ENCODE data around the gene TRAP1.

TRAP1 gene

DNA sequence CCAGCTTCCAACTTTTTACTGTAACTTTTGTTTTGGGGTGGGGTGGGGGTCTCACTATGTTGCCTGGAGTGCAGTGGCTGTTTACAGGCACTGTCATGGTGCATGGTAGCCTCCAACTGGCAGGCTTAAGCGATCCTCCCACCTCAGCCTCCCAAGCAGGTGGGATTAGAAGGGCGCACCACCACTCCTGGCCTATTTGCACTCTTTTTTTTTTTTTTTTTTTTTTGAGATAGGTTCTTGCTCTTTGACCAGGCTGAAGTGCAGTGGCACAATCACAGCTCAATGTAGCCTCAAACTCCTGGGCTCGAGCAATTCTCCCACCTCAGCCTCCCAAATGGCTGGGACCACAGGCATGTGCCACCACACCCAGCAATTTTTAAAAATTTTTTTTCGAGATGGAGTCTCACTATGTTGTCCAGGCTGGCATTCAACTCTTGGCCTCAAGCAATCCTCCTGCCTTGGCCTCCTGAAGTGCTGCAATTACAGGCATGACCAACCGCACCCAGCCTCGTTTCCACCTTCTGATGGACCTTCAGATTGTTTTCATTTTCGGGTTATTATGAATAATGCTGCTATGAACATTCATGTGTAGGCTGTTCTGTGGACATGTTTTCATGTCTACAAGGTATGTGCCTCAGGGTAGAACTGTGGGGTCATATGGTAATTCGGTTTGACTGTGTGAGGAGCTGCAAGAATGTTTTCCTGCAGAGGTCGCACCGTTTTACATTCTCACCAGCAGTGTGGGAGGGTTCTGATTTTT, 10.9 kb downstream of the TRAP1 start:
- no peak for DNase-seq

DNA sequence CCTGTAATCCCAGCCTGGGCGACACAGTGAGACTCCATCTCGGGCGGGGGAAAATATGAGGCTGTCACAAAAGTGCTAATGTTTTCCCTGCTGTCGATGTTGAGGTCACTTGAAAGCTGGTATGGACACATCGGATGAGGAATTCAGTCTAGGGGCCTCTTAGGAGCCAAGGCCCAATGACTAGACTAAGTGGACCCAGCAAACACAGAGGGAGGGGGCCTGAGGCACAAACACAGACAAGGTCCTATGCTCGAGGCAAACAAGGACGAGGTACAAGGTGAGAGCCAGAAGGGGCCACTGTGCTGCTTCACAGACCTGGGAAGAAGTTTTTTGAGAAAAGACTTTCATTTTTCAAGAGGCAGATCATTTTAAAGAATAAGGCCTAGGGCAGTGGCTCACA, 15.2 kb downstream of the TRAP1 start:
- DNase-seq, result no peak

DNA sequence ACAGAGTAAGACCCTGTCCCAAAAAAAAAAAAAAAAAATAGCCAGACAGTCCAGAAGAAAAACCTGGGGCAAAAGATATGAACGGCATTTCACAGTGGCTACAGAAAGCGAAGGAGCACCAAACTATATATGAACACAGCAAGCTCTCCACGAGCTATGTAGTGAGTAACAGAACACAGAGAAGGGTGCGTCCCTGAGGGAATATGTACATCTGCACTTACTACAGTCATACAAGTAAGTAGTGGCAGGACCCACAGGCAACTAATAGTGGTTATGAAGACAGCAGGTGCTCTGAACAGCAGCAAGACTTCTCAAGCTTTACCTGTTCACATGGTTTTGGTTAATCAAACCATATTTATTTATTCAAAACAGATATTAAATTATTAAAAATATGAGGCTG, 15.8 kb downstream of the TRAP1 start:
- DNase-seq, result no peak

DNA sequence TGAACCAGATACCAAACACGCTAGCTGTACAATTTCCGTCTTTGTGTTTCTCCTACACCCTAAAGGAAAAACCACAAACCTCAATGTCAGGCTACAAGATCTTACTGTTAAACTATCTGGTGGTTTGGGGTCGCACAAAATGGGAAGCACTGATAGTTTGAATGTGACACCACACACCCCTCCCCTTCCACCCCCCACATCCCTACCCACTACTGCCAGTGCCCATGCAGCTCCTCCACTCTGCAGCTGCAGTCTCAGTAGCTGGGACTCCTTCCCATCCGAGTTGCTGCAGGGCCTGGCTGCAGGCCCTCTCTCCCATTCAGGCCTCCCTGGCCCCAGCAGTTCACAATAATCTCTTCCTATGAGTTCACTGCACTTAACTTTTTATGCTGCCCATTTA, 18.4 kb downstream of the TRAP1 start:
- no peak for DNase-seq

DNA sequence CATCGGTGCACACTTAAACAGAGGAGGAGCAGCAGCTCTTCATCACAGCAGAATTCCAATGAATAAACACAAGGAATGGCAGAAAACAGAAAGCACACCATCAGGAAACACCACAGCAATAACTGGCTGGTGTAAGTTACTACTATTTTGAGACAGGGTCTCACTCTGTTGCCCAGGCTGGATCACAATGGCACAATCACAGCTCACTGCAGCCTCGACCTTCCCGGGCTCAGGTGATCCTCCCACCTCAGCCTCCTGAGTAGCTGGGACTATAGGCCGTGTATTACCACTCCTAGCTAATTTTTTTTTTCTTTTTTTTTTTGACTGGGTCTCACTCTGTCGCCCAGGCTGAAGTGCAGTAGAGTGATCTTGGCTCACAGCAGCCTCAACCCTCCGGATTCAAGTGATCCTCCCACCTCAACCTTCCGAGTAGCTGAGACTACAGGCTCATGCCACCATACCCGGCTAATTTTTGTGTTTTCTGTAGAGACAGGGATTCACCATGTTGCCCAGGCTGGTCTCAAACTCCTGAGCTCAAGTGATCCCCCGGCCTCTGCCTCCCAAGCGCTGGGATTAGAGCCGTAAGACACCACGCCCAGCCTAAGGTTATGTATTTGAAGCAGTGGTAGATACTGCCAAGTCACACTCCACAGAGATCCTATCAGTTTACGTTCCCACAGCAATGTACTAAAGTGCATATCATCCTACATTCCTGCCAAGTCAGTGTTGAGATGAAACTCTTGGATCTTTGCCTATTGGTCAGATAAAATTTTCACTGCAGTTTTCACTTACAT, 20.7 kb downstream of the TRAP1 start:
- DNase-seq, result no peak

DNA sequence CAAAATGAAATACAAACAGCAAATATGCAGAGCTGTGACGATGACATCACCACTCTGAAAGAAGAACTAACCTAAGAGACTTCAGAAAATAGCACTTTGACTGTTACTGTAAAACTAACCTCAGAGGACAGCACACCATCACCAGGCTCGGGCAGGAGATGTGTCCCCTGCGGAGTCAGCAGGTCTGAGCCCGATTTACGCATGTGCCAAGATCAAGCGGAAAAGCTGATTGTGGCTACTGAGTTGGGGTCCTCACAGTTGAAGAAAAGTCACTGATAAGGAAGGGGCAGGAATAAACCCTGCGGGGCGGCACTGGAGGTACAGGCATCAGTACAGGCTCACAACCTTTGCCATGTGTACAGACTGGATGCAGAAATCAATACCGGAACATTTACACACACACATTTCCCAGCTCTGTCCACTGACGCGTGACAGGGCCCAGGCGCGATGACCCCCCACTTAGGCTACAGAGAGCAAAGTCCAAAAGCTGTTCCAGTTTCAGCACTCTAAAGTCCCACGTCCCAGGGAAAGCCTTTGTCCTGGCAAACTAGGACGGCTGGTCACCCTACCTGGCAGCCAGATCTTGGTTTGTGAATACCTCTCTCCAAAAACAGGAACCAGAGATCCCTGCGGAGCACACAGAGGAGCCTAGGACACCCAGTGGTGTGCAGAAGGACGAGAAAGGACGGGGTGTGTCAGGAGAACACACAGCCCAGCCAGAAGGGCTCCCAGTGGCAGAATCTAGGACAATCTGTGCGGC, 21.5 kb downstream of the TRAP1 start:
- no peak for DNase-seq

DNA sequence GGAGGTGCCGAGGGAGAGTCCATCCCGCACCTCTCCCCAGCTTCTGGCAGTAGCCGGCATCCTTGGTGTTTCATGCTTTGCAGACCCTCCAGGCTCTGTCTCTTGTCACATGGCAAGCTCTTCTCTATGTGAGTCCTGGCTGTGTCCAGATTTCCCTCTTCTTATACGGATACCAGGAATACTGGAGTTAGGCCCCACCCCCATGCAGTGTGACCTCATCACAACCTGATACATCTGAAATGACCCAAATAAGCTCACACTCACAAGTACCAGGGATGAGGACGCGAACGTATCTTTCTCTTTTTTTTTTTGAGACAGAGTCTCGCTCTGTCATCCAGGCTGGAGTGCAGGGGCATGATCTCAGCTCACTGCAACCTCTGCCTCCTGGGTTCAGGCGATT, 23.3 kb downstream of the TRAP1 start:
- no peak for DNase-seq

DNA sequence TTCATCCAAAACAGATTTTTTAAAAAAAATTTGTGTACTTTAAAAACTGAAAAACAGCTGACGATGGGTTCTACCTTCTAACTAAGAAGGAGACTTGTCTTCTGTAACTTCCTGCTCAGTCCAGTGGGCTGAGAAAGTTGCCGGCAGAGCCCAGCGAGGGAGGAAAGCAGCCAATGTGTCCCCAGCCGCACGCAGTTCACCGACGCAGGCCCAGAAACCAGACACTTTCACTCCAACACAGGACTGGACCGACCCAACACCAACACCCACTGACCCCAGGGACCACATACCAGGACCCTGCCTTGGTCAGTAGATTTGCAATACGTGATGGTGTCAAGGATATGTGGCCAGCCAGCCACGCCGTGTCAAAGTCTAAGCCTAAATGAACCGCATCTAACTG, 25.6 kb downstream of the TRAP1 start:
- DNase-seq, result no peak

DNA sequence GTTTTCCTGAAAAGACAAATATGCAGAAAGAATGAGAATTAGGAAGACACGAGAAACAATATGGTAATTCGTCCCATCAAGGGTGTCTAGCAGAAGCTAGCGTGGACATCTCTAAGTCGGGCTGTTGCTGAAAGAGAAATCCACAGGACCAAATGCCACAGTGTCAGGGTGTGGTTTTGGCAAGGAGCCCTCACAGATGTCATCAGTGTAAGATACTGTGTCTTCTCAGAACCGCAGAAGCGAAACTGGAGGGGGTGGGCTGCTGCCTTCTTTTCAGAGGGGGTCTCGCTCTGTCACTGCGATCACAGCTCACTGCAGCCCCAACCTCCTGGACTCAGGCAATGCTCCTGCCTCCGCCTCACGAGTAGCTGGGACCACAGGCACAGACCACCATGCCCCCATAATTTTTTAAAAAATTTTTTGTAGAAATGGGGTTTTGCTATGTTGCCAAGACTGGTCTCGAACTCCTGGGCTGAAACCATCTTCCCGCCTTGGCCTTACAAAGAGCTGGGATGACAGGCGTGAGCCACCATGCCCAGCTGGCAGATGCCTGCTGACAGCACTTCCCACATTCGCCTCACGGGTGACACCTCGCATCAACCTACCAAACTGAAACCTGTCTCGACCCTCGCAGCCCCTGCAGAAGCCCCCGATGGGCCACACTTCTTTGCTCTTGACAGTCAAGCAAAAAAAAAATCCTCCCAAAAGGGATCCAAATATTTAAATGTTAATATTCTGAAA, 26.2 kb downstream of the TRAP1 start:
- no peak for DNase-seq

DNA sequence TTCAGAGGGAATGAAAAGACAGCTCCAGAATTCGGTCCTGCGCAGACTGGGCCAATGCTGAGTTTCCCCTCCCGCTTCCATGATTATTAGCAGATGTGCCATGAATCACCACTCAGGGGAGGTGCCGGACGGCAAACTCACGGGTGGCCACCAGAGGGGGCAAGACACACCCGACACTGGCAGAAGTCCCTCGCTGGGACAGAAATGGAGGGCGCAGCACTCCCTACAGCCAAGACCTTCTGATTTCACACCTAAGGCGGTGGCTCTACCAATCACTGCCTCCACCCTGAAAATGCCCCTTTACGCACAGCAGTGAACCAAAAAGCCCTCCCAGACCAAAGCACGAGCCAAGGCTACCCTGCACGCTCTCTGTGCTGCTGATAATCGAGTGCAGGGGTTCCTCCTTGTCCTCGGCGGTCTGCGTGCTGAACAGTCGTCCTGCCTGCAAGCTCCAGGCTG, 26.8 kb downstream of the TRAP1 start:
- peak; percentile 74 for DNase-seq

DNA sequence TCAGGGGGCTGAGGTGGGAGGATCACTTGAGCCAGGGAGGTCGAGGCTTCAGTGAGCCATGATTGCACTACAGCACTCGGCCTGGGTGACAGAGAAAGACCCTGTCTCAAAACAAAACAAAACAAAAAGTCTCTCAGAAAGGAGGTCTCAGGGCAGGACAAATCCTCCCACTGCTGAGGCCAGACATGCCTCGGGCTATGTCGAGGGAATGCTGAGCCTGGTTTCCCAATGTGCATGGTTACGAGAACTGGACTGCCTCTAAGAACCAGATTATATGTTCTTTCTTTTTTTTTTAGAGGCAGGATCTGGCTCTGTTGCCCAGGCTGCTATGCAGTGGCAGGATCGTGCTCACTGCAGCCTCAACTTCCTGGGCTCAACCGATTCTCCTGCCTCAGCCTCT, 27.6 kb downstream of the TRAP1 start:
- DNase-seq, result no peak

DNA sequence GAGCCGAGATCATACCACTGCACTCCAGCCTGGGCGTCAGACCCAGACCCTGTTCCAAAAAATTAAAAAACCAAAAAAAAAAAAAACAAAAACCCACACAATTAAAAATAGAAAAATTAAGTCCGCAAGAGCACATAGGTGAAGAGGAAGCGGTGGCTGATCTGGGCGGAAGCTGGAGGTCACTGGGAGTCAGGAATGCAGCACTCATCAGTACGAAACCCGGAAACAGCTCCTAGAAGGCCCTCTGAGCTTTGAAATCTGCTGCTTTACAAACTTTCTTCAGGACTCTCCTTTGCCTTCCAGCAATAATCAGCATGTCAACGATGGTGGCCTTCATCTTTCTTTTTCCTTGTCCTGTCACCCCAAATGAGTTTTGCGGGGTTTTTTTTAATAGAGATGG, 29.5 kb downstream of the TRAP1 start:
- no peak for DNase-seq

DNA sequence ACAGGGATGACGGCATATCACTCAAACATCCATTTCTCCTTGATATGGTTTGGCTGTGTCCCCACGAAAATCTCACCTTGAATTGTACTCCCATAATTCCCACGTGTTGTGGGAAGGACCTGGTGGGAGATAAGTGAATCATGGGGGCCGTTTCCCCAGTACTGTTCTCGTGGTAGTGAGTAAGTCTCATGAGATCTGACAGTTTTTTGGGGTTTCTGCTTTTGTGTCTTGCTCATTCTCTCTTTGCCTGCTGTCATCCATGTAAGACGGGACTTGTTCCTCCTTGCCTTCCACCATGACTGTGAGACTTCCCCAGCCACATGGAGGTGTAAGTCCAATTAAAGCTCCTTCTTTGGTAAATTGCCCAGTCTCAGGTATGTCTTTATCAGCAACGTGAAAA, 30.3 kb downstream of the TRAP1 start:
- DNase-seq, result no peak

DNA sequence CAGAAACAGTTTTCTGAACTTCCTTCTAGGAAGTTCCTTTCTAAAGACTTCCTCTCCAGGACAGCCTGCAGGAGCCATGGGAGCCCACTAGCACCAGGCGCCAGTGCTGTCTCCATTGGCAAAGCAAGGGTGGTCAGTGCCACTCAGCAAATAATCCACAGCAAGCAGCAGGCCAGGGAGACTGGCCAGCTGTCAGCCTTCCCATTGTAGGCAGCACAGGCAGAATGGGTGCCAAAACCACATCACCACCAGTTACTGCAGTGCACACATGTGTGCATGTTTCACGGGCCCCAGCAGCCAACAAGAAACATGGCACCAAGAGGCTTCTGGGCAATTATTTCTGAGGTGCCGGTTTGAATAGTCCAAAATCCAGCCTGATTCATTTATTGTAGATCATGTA, 36.1 kb downstream of the TRAP1 start:
- no peak for DNase-seq

DNA sequence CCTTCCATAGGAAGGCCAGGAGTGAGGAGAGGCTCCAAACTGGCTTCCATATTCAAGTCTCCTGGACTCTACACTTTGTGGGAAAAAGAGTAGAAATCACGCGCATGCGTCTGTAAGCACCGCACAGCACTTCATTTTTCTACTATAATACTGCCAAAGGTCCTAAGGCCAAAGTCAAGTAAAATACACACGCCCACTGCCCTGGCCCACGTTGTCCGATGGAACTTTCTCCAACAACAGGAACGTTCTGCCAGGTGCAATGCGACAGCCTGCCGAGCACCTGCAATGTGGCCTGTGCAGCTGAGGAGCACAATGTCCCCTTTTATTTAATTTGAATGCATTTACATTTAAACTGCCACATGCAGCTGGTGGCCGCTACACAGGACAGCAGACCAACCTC, 39.3 kb downstream of the TRAP1 start:
- no peak for DNase-seq

DNA sequence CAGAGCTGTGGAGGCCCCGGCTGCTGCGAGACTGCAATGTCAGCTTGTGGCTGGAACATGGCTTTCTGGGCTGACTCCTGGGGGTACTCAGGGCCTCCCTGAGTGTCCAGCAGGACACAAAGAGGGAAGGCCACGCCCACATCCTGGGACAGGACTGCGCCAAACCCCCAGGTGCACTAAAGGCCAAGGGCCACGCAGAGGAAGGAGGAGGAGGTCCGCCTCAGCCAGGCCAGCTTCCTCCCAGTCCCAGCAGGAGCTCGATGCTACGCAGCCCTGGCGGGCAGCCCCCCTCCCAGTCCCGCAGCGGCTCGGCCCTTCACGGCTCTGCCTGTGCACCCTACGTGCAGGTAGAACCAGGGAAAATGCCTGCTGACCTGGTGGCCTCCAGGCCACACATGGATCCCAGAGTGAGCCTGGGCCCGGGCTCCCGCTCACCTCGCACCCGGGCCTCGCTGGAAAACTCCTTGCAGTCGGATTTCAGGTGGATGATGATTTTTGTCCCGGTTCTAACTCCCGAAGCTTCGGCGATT, 41.7 kb downstream of the TRAP1 start:
- no peak for DNase-seq

DNA sequence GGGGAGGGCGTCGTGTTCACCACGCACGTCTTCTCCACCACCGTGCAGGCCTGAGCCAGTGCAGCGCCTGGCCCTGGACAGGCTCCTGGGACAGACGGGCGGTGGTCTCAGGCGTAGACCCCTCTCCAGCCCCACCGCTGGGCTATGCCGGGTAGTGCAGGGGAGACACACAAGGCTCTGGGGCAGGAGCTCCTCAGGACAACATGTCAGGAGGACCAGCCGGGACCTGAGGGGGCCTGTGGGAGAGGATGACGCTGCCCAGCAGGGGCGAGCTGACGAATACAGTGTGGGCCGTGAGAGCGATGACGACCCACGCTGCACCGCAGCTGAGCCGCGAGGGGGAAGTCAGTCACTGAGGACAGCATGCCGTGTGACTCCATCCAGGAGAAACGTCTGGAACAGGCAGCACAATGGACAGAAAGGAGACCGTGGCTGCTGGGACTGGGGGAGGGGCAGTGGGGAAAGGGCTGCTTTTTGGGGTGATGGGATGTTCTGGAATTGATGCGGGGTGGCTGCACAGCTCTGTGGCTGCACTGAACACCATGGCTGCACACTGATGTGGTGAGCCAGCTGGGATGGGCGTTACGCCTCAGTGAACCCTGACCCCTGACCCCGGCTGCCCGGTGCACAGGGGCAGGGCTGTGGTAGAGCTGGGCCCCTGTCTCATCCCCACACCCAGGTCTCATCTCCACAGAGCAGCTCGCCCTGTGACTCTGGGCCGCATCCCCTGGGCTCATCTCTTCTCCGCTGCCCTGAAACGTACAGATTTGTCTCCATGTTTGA, 42.6 kb downstream of the TRAP1 start:
- no peak for DNase-seq

DNA sequence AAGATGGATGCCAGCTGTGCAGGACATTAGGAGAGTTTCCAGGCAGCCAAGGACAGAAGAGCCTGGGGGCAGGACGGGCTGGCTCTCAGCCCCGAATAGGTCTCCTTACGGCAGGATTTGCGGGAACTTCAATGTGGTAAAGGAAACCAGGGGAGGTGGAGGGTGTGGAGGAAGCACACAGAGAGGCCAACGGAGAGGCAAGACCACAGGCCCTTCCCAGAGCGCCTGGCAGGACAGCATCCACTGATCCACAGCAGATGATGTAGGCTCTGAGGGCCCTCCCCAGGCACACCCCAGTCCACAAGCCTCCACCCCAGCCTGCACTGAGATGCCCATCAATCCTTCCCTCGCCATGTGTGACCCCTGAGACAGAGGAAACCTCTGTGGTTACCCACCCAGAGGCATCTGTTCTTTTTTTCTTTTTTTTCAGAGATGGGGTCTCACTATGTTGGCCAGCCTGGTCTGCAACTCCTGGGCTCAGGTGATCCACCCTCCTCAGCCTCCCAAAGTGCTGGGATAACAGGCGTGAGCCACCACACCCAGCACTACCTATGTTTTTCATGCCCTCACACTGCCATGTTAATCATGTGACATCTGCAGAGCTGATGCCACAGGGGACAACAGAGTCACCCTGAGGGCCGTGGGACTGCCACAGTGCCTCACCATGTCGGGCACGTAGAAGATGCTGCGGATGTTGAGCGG, 43.5 kb downstream of the TRAP1 start:
- no peak for DNase-seq

DNA sequence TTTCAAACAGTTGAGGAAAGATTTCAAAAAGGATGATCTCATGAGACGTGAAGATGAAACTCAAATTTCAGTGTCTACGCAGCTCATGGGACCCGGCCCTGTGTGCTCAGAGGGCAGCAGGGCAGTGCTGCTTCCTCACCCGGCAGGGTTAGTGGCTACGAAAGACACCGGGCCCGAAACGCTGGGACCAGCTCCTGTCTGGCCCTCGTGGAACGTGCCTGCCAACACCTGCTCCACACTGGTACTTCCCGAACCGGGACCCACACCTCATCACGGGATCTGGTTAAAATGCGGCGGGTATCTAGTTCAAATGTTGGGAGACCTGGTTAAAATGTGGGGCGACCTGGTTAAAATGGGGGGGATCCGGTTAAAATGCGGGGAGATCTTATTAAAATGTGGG, 44.1 kb downstream of the TRAP1 start:
- DNase-seq, result no peak

DNA sequence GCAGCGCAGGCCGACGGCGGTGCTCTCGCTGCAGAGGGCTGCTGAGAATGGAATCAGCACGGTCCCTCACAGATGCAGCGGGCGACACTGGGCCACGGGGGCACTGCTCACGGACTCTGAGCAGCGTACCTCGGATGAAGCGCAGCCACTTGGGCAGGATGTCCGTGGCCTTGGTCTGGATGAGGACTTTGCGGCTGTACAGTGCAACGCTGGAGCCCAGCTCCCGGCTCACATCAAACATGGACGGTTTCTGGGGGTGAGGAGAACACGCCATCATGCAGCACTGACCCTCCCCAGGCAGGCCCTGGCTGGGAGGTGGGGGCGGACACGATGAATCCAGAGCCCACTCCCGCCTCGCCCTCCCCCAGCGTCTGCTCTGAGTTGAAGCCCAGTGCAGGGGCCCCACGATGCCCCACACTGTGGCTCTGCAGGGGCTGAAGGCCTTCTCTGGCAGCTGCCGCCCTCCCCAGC, 44.7 kb downstream of the TRAP1 start:
- DNase-seq, result no peak

DNA sequence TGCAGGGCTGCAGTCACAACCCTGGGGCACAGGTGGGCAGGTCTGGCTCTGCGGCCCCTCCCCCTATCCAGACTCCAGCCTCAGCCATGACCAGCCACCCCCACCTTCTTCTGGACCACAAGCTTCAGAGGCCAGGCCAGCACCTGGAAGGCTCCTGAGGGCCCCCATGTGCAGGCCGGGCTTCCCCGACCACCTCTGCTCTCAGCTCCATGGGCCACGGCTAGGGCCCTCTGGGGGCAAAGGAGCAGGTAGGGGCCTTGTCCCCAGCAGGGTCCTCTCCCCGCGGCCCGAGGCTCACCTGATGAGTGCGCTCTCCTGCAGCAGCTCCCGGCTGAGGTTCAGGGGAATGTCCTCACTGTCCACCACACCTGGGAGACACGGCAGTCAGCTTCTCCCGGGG, 45.9 kb downstream of the TRAP1 start:
- no peak for DNase-seq

Measured in NCI-H1436 (cell line).